Parathyroid adenoma (tissue), 2 donors: Measurements from ENCODE around the gene DNHD1.

ENCODE experiments used
- H2AFZ ChIP-seq: fragments of 300-600 bp; sonication (generic); one replicate; pipeline ENCODE4 v1.7.0; 2017; ENCODE audit warnings: antibody characterized with exemption, mild to moderate bottlenecking
- H3K27ac ChIP-seq: fragments of 300-600 bp; sonication (generic); one replicate; pipeline ENCODE4 v1.7.0; 2017
- H3K27me3 ChIP-seq: fragments of 300-600 bp; sonication (generic); one replicate; pipeline ENCODE4 v1.7.0; 2017; ENCODE audit warnings: low read length; ENCODE audit not compliant: control insufficient read depth, insufficient read depth
- H3K36me3 ChIP-seq: fragments of 300-600 bp; sonication (generic); one replicate; pipeline ENCODE4 v1.7.0; 2017; ENCODE audit warnings: low read length; ENCODE audit not compliant: control insufficient read depth, insufficient read depth
- H3K4me1 ChIP-seq: fragments of 300-600 bp; sonication (generic); one replicate; pipeline ENCODE4 v1.7.0; 2017; ENCODE audit warnings: control low read depth
- H3K4me2 ChIP-seq: fragments of 300-600 bp; sonication (generic); one replicate; pipeline ENCODE4 v1.7.0; 2017; ENCODE audit warnings: low read length
- H3K4me3 ChIP-seq: fragments of 300-600 bp; sonication (generic); one replicate; pipeline ENCODE4 v1.7.0; 2017; ENCODE audit warnings: low read depth, low read length
- H3K79me2 ChIP-seq: fragments of 300-600 bp; sonication (generic); one replicate; pipeline ENCODE4 v1.7.0; 2017; ENCODE audit warnings: control low read depth
- H3K9ac ChIP-seq: fragments of 300-600 bp; sonication (generic); one replicate; pipeline ENCODE4 v1.7.0; 2017; ENCODE audit warnings: mild to moderate bottlenecking
- H3K9me3 ChIP-seq: fragments of 300-600 bp; sonication (generic); one replicate; pipeline ENCODE4 v1.7.0; 2017; ENCODE audit warnings: low read length; ENCODE audit not compliant: control insufficient read depth
- CTCF ChIP-seq: fragments of 300-600 bp; sonication (generic); IDR thresholded peaks from one replicate; pipeline ENCODE4 v1.7.0; 2017; ENCODE audit warnings: antibody characterized with exemption, mild to moderate bottlenecking
- donor health status: primary hyperparathyroidism.

The DNHD1 gene

GRCh38 chr11:6485661-6486060 lies 11.4 kb upstream of the DNHD1 start:
- Histone ChIP-seq H3K4me3 (no peak overlapping the region), H3K4me2 (no peak overlapping the region), H3K4me1 (peaks cover 2% of the 10 kb centered on the region), H3K27me3 (no peaks in the 10 kb centered on the region), H3K9me3 (no peaks in the 10 kb centered on the region), H3K9ac (no peak overlapping the region), H3K36me3 (no peaks in the 10 kb centered on the region), H3K27ac (no peak overlapping the region), H3K79me2 (peaks cover 8% of the 10 kb centered on the region), H2AFZ (no peak overlapping the region)
- TF ChIP-seq CTCF, result no peak

GRCh38 chr11:6486256-6486655 lies 10.8 kb upstream of the DNHD1 start:
- H3K36me3 ChIP-seq, result no peaks in the 10 kb centered on the region
- H3K79me2 ChIP-seq, result peaks cover 7% of the 10 kb centered on the region
- H3K4me2 ChIP-seq, result no peak overlapping the region
- H3K4me1 ChIP-seq, result peaks cover 2% of the 10 kb centered on the region
- no peak overlapping the region for H3K4me3 ChIP-seq
- H3K27me3 ChIP-seq, result no peaks in the 10 kb centered on the region
- H3K27ac ChIP-seq, result no peak overlapping the region
- no peak overlapping the region for H3K9ac ChIP-seq
- H3K9me3 ChIP-seq, result no peaks in the 10 kb centered on the region
- no peak overlapping the region for H2AFZ ChIP-seq
- no peak for TF ChIP-seq CTCF

- Histone ChIP-seq H3K36me3 (no peaks in the 10 kb centered on the region), H3K79me2 (peaks cover 7% of the 10 kb centered on the region), H3K9me3 (no peaks in the 10 kb centered on the region), H3K4me1 (peaks cover 2% of the 10 kb centered on the region), H2AFZ (no peak overlapping the region), H3K27ac (no peak overlapping the region), H3K4me3 (no peak overlapping the region), H3K4me2 (no peak overlapping the region), H3K9ac (no peak overlapping the region), H3K27me3 (no peaks in the 10 kb centered on the region)
- TF ChIP-seq CTCF, result no peak
Observed at GRCh38 chr11:6486938-6487337, 10.1 kb upstream of the DNHD1 start.

GRCh38 chr11:6488342-6488741 lies 8.7 kb upstream of the DNHD1 start:
- H3K9ac ChIP-seq, result no peak overlapping the region

More at GRCh38 chr11:6488342-6488741, 8.7 kb upstream of the DNHD1 start:
- Histone ChIP-seq H3K27me3 (no peaks in the 10 kb centered on the region), H3K27ac (no peak overlapping the region), H3K4me3 (no peak overlapping the region), H3K9me3 (no peaks in the 10 kb centered on the region), H3K4me2 (no peak overlapping the region), H2AFZ (no peak overlapping the region), H3K36me3 (no peaks in the 10 kb centered on the region), H3K79me2 (no peaks in the 10 kb centered on the region), H3K4me1 (no peaks in the 10 kb centered on the region)
- TF ChIP-seq CTCF, result no peak
